HL-60/S4 treated with phorbol 12-myristate 13-acetate at 8.2 ng/mL for 4 days and 3 days (cell line): ENCODE results near the gene MAMDC2.
"Not testable (repeated sequence)": the region's sequence is repeated elsewhere in the genome, so short reads cannot be mapped to it uniquely, and the experiment has no call there.

Experiments used
- in situ Hi-C: fragments of 300-500 bp; cut with MboI; formaldehyde crosslinking; loops from 2 replicates; pipeline ENCODE4 v1.15.0; 2022; ENCODE audit warnings: low sequenced_read_pairs

MAMDC2 gene

DNA sequence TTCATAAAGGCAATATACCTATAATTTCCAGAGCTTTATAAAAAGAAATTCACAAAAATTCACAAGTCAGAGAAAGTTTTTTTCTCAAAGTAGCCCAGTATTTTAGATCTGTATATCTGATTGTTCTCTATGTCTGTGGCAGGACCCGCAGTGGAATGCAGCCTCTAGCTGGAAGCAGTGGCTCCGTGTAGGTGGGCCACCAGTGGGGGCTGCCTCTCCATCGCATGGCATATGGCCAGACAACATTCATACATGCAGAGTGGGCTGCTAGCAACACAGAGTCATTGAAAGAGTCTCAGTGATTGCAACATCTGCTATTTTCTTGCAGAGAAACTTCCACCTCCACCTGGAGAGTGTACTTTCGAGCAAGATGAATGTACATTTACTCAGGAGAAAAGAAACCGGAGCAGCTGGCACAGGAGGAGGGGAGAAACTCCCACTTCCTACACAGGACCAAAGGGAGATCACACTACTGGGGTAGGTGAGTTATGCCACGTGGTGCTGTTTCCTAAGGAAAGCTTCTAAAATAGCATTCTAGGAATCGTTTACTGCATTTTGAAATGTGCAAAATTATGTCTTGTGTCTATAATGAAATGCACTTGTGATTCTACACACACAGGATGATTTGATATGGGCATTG lies 126.6 kb downstream of the MAMDC2 start:
- in situ Hi-C loops = no loop called here

DNA sequence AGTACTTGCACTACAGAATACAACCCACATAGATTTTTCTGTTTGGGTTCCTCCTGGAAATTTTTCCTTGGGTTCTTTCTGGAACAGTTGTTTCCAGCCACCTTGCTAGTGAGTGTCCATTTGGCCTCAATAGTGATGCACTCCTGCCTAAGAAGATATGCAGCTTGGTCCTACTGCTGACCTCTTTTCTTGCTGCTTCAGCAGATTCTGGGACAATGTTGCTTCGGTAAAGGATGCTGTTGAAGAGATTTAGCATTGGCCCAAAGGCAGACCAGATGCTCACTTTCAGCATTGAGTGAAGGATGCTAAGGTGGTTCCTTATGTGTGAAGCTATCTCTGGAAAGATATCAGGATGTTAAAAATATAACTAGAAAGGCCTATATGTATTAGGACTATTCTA lies 128.9 kb downstream of the MAMDC2 start:
- in situ Hi-C loops = no loop called here

DNA sequence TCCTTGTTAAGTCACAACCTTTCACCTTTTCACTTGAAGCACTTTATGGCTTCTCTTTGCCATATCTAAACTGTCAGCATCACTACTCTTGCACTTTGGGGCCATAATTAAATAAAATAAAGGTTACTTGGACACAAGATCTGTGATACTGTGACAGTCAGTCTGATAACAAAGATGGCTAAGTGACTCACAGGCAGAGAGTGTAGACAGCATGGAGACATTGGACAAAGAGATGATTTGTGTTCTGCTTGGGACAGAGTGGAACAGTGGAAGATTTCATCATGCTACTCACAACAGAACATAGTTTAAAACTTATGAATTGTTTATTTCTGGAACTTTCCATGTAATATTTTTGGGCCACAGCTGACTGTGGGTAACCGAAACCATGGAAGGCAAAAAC lies 133.5 kb downstream of the MAMDC2 start:
- in situ Hi-C loops = no loop called here

DNA sequence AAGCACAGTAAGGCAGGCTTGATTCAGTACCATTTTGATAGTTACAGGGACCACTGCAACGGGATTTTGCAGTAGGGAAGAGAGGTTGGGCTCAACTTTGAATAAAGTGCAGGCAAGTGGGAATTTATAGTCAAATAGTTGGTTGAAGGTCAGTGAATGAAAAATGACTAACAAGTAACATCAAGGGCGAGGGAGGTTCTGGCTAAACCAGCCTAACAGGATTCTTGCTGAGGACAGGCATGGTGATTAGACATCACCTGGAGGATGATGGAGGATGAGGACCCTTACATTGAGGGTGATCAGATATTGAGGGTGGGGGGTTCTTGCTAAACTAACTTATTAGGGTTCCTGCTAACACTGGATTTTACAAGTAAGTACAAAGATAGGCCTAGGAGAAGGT lies 149.1 kb downstream of the MAMDC2 start:
- in situ Hi-C loops = no loop called here

DNA sequence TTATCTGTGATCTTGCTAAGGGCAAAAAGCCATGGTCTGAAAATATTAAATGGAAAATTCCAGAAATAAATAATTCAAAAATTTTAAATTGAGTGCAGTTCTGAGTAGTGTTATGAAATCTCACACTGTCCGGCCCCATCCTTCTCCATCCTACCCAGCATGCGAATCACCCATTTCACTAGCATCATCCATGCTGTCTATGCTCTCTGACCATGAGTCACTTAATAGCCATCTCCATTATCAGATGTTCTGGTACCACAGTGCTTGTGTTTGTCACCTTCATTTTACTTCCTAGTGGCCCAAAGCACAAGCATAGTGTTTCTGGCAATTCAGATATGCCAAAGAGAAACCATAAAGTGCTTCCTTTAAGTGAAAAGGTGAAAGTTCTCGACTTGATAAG lies 151.8 kb downstream of the MAMDC2 start:
- in situ Hi-C loops = no loop called here

DNA sequence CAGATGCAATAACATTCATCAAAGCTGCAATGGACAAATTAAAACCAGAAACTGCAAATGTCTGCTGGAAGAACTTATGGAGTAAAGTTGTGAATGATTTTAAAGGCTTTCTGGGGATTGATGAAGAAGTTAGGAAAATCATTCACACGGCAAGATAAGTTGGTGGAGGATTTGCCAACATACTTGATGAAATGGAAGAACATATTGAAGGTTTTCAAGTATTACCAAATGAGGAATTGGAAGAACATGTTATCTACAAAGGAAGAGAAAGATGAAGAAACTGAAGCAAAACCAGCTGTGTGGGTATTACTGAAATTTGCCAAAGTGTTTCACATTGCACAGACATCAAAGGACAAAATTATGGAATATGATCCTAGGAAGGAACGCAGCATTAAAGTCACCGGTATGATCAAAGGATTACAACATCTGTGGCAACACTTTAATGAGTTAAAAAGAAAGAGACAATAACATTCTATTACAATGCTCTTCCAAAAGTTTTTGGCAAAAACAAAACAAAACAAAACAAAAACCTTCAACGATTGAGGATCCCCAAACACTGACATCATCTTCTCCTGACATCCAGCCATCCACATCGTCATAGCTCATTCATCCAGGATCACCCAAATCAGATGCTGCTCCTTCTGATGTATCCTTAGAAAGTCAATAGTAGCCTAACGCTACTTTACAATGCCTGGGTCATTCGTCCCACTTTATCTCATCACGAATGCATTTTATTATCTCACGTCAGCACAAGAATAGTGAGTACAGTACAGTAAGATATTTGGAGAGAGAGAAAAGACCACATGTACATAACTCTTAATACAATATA lies 153.8 kb downstream of the MAMDC2 start:
- in situ Hi-C loops = no loop called here

DNA sequence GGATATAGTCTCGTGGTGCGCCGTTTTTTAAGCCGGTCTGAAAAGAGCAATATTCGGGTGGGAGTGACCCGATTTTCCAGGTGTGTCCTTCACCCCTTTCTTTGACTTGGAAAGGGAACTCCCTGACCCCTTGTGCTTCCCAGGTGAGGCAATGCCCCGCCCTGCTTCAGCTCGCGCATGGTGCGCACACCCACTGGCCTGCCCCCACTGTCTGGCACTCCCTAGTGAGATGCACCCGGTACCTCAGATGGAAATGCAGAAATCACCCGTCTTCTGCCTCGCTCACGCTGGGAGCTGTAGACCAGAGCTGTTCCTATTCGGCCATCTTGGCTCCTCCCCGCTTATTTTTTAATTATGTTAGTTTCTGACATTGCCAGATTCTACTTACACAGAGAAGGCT lies 161.1 kb downstream of the MAMDC2 start:
- in situ Hi-C loops = not testable (repeated sequence)

DNA sequence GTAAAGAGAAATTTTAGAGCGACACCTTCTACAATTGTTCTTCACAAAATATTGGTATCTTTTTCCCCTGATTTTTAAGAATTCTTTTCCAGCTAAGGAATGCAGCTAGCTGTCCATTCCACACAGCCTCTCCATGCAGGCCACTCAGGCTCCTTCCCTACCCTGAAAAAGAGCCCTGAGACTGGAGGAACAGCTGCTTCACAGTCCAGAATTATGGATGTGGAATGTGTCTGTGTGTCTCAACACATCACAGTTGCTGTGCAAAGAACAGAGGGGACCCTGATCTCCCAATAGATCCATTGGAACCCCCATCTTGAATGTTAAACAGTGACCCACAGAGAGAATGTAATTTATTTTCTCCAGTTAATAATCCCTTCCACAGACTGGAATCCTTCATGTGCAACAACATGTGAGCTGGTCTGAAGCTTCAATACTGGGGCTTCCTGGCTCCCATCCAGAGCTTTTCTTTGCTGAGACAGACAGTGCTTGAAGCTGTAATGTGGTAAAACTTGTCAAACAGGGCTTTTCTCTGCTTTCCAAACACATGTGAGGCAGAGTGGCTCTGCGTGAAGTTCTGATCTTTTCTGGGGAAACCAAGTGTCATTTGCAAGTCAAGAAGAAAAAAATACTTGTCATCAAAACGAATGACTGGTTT lies 161.8 kb downstream of the MAMDC2 start:
- in situ Hi-C loops = no loop called here

DNA sequence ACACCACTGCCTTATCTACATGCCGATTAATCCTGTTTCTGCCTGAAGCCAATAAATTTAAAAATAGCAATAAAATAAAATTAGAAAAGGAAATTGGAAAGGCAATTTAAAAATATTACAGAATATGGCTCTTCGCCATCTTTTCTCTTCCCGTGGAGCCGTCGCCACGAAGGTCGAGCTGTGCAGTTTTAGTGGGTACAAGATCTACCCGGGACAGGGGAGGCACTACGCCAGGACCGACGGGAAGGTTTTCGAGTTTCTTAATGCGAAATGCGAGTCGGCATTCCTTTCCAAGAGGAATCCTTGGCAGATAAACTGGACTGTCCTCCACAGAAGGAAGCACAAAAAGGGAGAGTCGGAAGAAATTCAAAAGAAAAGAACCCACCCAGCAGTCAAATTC lies 173.4 kb downstream of the MAMDC2 start:
- in situ Hi-C loops = no loop called here

DNA sequence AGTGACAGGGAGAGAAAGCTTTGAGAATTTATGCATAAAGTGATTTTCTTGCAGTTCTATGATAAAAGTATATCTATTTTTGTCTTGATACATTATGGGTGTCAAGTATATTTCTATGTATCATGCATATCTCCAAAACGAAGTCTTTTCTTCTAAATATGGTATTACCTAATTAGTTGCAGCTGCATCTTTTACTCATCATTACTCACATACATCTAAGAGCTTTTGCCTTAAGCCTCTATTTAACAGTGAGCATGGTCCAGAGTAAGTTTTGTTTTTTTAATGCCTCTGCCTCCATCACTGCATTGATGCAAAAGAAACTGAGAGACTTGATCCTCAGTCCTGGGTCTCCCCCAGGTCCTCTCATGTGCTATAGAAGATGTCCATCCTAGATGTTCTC lies 175.1 kb downstream of the MAMDC2 start:
- in situ Hi-C loops = no loop called here

DNA sequence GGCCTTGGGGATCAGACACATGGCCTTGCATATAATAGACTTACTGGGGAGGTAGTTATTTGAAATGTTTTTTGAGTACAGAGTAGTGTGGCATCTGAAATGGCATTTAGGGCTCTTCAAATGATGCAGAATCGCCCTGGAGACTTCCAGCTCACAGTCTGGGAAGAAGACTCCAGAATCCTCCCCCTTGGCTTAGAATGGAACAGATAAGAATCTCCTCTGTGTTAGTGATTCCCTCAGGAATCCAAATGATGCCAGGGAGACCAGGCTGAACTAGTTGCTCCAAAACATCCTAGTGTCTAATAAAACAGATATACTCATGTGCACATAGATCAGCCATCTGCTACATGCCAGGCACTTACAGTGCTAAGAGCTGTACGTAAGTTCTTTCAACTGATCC lies 176.6 kb downstream of the MAMDC2 start:
- in situ Hi-C loops = no loop called here

DNA sequence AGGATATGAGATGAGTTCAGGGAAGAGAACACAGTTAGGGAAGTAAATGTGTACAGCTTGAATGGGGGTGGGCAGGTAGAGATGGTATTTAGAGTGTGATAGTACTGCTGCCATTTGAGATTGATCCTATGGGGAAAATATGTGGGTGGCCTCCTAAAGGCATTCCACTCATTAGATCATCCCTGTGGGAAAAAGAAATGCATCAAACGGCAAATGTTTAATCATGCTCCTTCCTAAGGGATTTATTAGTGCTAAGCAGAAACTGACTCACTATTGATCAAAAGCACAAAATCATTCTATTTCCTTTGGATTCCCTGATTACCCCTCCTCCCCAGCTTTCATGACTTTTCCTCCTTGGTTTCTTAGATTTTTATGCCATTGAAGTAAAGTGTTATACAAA lies 178.7 kb downstream of the MAMDC2 start:
- in situ Hi-C loops = no loop called here

DNA sequence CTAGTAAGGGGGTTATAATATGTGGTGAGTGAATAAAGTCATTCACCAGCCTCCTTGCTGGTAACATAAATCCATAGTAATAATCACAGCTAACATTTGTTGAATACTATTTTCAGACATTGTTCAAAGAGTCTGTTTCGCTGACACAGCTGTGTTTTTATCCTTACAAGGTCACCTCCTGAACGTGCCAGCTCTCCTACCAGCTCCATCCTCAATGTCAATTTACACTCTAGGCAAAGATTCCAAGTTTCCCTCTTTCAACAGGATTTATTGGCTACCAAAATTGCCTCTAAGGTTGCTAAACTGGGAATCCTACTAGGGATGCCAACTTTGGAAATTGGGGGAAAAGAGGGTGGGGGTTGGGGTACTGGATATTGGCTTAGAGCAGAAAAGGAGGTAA lies 184.5 kb downstream of the MAMDC2 start:
- in situ Hi-C loops = no loop called here

DNA sequence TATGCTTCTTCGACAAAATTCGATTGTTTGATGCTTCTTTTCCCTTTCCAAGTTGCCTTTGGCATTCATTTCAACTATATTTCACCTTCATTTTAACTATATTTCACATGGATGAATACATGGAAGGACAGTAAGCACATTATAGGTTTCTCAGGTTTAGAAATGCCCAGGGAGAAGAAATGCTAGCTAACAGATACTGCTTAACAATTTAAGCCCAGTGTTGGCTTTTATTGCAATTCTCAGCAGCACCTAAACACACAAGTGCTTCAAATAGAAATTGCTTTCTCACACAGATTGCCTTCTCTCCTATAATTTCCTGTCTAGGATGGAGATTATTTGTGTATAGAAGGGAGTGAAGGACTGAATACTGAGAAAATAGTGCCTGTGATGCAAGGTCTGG lies 185.0 kb downstream of the MAMDC2 start:
- in situ Hi-C loops = no loop called here

DNA sequence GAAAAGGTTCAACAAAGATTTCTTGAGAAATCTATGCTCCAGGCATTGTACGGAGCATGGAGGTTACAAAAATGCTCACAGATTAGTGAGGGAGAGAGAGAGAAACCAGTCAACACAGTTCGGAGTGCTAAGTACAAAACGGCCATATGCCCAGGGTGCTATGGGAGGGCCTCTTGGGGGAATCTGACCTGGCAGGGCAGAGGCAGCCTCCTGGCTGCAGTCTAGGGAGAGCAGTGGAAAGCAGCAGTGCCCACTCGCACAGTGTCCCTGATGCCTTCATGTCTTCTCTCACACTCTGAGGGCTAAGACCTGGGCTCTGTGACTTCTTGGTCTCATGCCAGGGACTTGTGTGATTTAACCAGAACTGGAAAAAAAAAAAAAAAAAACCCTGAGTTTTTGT lies 185.4 kb downstream of the MAMDC2 start:
- in situ Hi-C loops = no loop called here

DNA sequence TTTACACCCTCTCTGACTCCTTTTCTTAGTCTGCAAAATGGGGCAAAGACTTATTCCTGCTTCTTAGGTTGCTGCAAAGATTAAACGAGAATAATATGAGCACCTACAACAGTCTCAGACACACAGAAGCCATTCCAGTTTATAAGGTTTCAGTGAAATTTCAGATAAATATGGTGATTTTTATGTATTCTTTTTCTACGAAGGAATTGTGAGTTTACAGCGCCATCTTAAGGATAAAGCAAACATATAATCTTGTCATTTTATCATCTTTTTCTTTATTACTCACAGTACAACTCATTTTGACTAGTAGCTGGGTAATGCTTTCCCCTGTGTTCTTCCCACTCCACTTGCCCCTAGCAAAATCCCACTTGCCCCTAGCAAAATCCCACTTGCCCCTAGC lies 185.9 kb downstream of the MAMDC2 start:
- in situ Hi-C loops = no loop called here

DNA sequence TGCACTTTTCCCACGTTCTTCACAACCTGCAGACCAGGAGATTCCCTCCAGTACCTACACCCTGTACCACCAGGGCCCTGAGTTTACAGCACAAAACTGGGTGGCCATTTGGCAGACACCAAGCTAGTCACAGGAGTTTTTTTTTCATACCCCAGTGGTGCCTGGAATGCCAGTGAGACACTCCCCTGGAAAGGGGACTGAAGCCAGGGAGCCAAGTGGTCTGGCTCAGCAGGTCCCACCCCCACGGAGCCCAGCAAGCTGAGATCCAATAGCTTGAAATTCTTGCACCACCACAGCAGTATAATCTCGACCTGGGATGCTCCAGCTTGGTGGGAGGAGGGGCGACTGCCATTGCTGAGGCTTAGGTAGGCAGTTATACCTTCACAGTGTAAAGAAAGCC lies 188.8 kb downstream of the MAMDC2 start:
- in situ Hi-C loops = no loop called here

DNA sequence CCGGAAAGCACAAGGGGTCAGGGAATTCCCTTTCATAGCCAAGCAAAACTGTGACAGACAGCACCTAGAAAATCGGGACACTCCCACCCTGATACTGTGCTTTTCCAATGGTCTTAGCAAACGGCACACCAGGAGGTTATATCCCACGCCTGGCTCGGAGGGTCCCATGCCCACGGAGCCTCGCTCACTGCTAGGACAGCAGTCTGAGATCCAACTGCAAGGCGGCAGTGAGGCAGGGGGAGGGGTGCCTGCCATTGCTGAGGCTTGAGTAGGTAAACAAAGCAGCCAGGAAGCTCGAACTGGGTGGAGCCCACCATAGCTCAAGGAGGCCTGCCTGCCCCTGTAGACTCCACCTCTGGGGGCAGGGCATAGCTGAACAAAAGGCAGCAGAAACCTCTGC lies 190.6 kb downstream of the MAMDC2 start:
- in situ Hi-C loops = not testable (repeated sequence)

DNA sequence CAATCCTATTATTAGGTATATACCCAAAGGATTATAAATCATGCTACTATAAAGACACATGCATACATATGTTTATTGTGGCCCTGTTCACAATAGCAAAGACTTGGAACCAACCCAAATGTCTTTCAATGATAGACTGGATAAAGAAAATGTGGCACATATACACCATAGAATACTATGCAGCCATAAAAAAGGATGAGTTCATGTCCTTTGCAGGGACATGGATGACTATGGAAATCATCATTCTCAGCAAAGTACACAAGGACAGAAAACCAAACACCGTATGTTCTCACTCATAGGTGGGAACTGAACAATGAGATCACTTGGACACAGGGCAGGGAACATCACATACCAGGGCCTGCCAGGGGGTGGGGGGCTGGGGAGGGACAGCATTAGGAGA lies 202.3 kb downstream of the MAMDC2 start:
- in situ Hi-C loops = not testable (repeated sequence)

DNA sequence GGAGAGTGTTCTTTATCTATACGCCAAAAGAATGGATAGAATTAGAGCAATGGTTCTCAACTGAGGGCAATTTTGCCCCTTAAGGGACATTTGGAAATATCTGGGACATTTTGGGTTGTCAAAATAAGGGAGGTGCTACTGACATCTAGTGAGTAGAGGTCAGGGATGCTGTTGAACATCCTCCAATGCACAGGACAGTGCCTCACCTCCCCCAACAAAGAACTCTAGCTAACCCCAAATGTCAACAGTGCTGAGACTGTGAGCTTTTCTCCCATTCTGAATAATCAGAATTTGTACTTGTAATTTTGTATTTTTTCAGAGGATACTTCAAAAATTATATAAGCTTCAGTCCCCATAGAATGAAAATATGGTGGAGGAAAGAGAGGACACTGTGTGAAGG lies 206.6 kb downstream of the MAMDC2 start:
- in situ Hi-C loops = no loop called here

DNA sequence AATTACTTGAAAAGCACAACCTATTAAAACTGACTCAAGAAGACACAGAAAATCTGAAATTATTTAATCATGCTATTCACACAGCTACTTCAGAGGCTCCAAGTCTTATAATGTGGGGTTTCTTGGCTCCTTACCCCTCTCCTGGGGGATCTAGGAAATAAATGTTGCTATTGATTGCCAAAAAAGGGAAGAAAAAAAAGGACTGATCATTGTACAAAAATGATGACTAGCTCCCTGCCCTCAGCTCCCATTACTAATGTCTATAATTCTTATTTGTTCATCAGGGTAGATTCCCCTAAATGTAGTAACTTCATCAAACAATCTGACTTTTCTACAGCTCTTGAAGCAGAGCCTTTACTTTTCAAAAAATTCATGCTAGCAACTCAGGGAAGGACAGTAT lies 211.8 kb downstream of the MAMDC2 start:
- in situ Hi-C loops = no loop called here

DNA sequence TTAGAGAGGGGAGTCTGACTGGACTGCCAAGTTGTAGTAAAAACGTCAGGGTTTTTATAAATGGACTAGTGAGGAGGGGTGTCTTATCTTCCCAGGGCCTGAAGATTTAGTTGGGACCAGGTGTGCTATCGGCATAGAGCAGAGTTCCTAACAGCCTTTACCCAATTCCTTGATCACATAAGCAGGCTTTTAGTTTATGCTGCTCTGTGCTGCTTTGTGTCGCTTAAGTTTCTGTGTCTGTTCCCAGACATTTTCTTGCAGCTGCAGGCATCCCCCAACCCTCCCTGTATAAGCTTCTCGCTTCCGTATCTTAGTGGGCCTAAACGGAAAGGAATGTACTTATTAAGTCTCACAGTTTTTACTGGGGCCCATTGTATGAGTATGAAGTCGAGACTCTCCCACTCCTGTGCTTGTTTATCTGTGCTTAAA lies 212.5 kb downstream of the MAMDC2 start:
- in situ Hi-C loops = no loop called here
